PC-3 (cell line): ENCODE results near the gene MED8.

Experiments used
- EZH2 ChIP-seq: fragments of 300-600 bp; sonication (generic); IDR thresholded peaks from one replicate; pipeline ENCODE4 v1.6.1; 2017; ENCODE audit warnings: antibody characterized with exemption, mild to moderate bottlenecking, low read length; ENCODE audit not compliant: unreplicated experiment
- EZH2phosphoT487 ChIP-seq: fragments of 300-600 bp; sonication (generic); IDR thresholded peaks from 2 replicates; pipeline ENCODE4 v1.6.1; 2018; ENCODE audit warnings: mild to moderate bottlenecking, antibody characterized with exemption, low read length, borderline replicate concordance
- TF ChIP-seq, protein P1 (sequence below): fragments of 300-600 bp; sonication (generic); conservative IDR thresholded peaks from 2 replicates; pipeline ENCODE4 v1.5.1; 2017; ENCODE audit warnings: antibody characterized with exemption, low read depth, mild to moderate bottlenecking, low read length

DNA sequence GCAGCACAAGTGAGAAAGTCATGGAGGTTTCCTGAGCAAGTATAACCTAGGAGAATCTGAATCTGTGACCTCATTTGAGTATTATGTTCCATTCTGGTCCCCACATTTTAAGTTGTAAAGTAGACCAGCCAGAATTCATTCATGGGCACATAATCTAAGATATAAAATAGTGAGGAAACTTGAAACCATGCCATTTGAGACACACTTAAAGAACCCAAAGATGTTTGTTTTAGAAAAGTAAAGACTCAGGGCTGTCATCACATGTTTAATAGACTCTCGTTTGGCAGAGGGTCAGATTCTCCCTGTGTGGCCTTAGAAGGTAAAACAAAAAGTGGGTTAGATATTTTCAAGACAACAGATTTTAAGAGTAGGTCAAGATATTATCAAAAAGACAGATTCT lies 6.5 kb upstream of the MED8 start:
- TF ChIP-seq, protein P1, sequence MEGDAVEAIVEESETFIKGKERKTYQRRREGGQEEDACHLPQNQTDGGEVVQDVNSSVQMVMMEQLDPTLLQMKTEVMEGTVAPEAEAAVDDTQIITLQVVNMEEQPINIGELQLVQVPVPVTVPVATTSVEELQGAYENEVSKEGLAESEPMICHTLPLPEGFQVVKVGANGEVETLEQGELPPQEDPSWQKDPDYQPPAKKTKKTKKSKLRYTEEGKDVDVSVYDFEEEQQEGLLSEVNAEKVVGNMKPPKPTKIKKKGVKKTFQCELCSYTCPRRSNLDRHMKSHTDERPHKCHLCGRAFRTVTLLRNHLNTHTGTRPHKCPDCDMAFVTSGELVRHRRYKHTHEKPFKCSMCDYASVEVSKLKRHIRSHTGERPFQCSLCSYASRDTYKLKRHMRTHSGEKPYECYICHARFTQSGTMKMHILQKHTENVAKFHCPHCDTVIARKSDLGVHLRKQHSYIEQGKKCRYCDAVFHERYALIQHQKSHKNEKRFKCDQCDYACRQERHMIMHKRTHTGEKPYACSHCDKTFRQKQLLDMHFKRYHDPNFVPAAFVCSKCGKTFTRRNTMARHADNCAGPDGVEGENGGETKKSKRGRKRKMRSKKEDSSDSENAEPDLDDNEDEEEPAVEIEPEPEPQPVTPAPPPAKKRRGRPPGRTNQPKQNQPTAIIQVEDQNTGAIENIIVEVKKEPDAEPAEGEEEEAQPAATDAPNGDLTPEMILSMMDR = no peak
- TF ChIP-seq EZH2phosphoT487 = no peak
- no peak for TF ChIP-seq EZH2
